ENCODE results near the gene GRAMD1B. TPM values are rescaled to one million over a fixed set of nuclear protein-coding genes. Genes with fewer than 3 reads are reported as not detected.
"Not testable (repeated sequence)": the region's sequence is repeated elsewhere in the genome, so short reads cannot be mapped to it uniquely, and the experiment has no call there.

GRAMD1B gene
- polyA plus RNA-seq, 2 of the 4 experiments (the other 2 are of a cell fraction), result 55.5 to 108 TPM

GRCh38 chr11:123570939-123571580 lies 141.0 kb downstream of the GRAMD1B start:
- FAIRE-seq, result no peak
- no peak for TF ChIP-seq CEBPB (IDR thresholded peaks at IDR 0.05)
- no peak for TF ChIP-seq RNF2 (IDR thresholded peaks at IDR 0.05; ENCODE audit: borderline replicate concordance, low read depth)
- TF ChIP-seq, protein P1, sequence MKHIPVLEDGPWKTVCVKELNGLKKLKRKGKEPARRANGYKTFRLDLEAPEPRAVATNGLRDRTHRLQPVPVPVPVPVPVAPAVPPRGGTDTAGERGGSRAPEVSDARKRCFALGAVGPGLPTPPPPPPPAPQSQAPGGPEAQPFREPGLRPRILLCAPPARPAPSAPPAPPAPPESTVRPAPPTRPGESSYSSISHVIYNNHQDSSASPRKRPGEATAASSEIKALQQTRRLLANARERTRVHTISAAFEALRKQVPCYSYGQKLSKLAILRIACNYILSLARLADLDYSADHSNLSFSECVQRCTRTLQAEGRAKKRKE (CRISPR knock-in tag; IDR thresholded peaks at IDR 0.05; ENCODE audit: low read depth), result no peak
- no peak for TF ChIP-seq GATA3 (IDR thresholded peaks at IDR 0.05; ENCODE audit: borderline replicate concordance)
- TF ChIP-seq RAD21 (conservative IDR thresholded peaks at IDR 0.05 in 1 of 2, IDR thresholded peaks at IDR 0.05 in 1 of 2), result no peak
- TF ChIP-seq FOSB (CRISPR knock-in tag; IDR thresholded peaks at IDR 0.05), result no peak
- no peak for TF ChIP-seq HEYL (CRISPR knock-in tag; IDR thresholded peaks at IDR 0.05)
- no peak for TF ChIP-seq EHMT2 (IDR thresholded peaks at IDR 0.05; ENCODE audit: low read depth)
- TF ChIP-seq REST (IDR thresholded peaks at IDR 0.05), result no peak
- no peak for TF ChIP-seq CHD4 (IDR thresholded peaks at IDR 0.05; ENCODE audit: borderline replicate concordance)
- TF ChIP-seq, protein P2, sequence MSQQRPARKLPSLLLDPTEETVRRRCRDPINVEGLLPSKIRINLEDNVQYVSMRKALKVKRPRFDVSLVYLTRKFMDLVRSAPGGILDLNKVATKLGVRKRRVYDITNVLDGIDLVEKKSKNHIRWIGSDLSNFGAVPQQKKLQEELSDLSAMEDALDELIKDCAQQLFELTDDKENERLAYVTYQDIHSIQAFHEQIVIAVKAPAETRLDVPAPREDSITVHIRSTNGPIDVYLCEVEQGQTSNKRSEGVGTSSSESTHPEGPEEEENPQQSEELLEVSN (IDR thresholded peaks at IDR 0.05; ENCODE audit: borderline replicate concordance, low read depth), result no peak
- no peak for TF ChIP-seq USF2 (IDR thresholded peaks at IDR 0.05)
- TF ChIP-seq EHF (CRISPR knock-in tag; IDR thresholded peaks at IDR 0.05), result no peak
- no peak for TF ChIP-seq JUN (IDR thresholded peaks at IDR 0.05)
- no peak for TF ChIP-seq KDM1A (IDR thresholded peaks at IDR 0.05; ENCODE audit: low read depth)
- Histone ChIP-seq H3K9me3 (no peaks in the 10 kb centered on the region), H3K27ac (no peak overlapping the region), H3K4me3 (no peak overlapping the region), H3K4me2 (no peak overlapping the region), H3K4me1 (peaks cover 3% of the 10 kb centered on the region)
- ChIA-PET POLR2A (no interaction called here), CTCF (interaction anchor here (2.6 kb wide), 1 partner anchor 9 kb away, joined by 13 read pairs; no protein-coding TSS in a partner anchor)
- WGBS (ENCODE audit: missing lambda C conversion rate), result 86% methylated on average over 8 of the region's 9 CpGs
- no peak for DNase-seq (ENCODE audit: low read depth in 1 of 2, low spot score in 1 of 2)
- no peak for ATAC-seq

DNA sequence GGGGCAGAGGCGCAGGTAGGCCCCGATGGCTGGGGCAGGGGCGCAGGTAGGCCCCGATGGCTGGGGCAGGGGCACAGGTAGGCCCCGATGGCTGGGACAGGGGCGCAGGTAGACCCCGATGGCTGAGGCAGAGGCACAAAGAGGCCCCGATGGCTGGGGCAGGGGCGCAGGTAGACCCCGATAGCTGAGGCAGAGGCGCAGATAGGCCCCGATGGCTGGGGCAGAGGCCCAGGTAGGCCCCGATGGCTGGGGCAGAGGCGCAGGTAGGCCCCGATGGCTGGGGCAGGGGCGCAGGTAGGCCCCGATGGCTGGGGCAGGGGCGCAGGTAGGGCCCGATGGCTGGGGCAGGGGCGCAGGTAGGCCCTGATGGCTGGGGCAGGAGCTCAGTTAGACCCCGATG lies 142.7 kb downstream of the GRAMD1B start:
- H3K9me3 ChIP-seq; DNase-seq (ENCODE audit: low read depth in 1 of 2, low spot score in 1 of 2); FAIRE-seq; H3K27ac ChIP-seq; POLR2A ChIA-PET; ATAC-seq; H3K4me2 ChIP-seq; H3K4me3 ChIP-seq: not testable (repeated sequence)
- CTCF ChIA-PET, result interaction anchor here (0.6 kb wide), 1 partner anchor 326 kb away, joined by 3 read pairs; no protein-coding TSS in a partner anchor
- 91% methylated on average over 17 of the region's 21 CpGs for WGBS (ENCODE audit: missing lambda C conversion rate)
- peaks cover 11% of the 10 kb centered on the region for H3K4me1 ChIP-seq

DNA sequence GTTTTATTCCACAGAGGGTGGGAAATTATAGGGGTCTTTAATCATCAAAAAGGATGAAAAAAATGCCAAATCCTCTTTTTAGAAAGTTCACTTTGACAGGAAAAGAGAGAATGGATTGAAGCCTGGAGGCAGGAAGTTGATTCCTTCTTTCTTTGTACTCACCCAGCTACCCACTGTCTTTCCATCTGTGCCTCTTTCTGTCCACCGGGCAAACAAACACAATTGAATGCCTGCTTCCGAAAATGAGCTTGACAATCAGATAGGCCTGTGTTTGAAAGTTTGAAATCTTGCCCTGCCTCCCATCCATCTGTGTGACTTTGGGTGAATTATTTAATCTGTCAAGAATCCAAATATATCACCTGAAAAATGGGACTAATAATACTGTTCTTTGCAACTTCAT lies 143.2 kb downstream of the GRAMD1B start:
- ATAC-seq (no peak), FAIRE-seq (no peak), DNase-seq (ENCODE audit: low read depth in 1 of 2, low spot score in 1 of 2) (no peak)
- H3K9me3 ChIP-seq, result no peaks in the 10 kb centered on the region
- 100% methylated on average over 2 of the region's 2 CpGs for WGBS (ENCODE audit: missing lambda C conversion rate)
- H3K27ac ChIP-seq, result no peak overlapping the region
- CTCF ChIA-PET, result interaction anchor here (0.7 to 2.2 kb wide), 5 partner anchors 14 to 1871 kb away, joined by 3 to 6 read pairs (median 3); no protein-coding TSS in a partner anchor
- peaks cover 11% of the 10 kb centered on the region for H3K4me1 ChIP-seq
- no peak overlapping the region for H3K4me2 ChIP-seq
- POLR2A ChIA-PET, result no interaction called here
- H3K4me3 ChIP-seq, result no peak overlapping the region
- TF ChIP-seq CBX2 (IDR thresholded peaks at IDR 0.05; ENCODE audit: borderline replicate concordance, low read depth), result no peak
- TF ChIP-seq EP300 (IDR thresholded peaks at IDR 0.05), result no peak
- no peak for TF ChIP-seq MAZ (IDR thresholded peaks at IDR 0.05; ENCODE audit: borderline replicate concordance, low read depth, low read length)
- no peak for TF ChIP-seq ZC3H11A (IDR thresholded peaks at IDR 0.05)
- TF ChIP-seq RAD21 (conservative IDR thresholded peaks at IDR 0.05 in 1 of 2, IDR thresholded peaks at IDR 0.05 in 1 of 2), result no peak
- TF ChIP-seq RNF2 (IDR thresholded peaks at IDR 0.05; ENCODE audit: borderline replicate concordance, low read depth), result no peak
- TF ChIP-seq JUN (IDR thresholded peaks at IDR 0.05), result no peak
- no peak for TF ChIP-seq HOXB13 (CRISPR knock-in tag; IDR thresholded peaks at IDR 0.05; ENCODE audit: low read depth)
- no peak for TF ChIP-seq ZNF302 (CRISPR knock-in tag; IDR thresholded peaks at IDR 0.05)
- TF ChIP-seq TFCP2L1 (CRISPR knock-in tag; IDR thresholded peaks at IDR 0.05), result no peak
- TF ChIP-seq TP53 (CRISPR knock-in tag; IDR thresholded peaks at IDR 0.05), result no peak
- no peak for TF ChIP-seq HDAC2 (IDR thresholded peaks at IDR 0.05)
- no peak for TF ChIP-seq KDM1A (IDR thresholded peaks at IDR 0.05; ENCODE audit: low read depth)
- TF ChIP-seq, protein P3, sequence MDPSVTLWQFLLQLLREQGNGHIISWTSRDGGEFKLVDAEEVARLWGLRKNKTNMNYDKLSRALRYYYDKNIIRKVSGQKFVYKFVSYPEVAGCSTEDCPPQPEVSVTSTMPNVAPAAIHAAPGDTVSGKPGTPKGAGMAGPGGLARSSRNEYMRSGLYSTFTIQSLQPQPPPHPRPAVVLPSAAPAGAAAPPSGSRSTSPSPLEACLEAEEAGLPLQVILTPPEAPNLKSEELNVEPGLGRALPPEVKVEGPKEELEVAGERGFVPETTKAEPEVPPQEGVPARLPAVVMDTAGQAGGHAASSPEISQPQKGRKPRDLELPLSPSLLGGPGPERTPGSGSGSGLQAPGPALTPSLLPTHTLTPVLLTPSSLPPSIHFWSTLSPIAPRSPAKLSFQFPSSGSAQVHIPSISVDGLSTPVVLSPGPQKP (IDR thresholded peaks at IDR 0.05; ENCODE audit: low read depth, low read length), result no peak
- TF ChIP-seq HES2 (IDR thresholded peaks at IDR 0.05), result no peak
